NCI-H1436 (cell line): ENCODE measurements around the gene FUZ.

Source experiments
- DNase-seq: peaks from one replicate; lab custom pipeline; 2025; lab: John Stamatoyannopoulos, UW

The FUZ gene

GRCh38 chr19:49812997-49813861, at the start of gene FUZ:
FUZ (minus strand) TSS chr19:49813292; CDS start chr19:49813106, 186 bp downstream.
- DNase-seq = peak; percentile 99

- no peak for DNase-seq
Measured at GRCh38 chr19:49862391-49863253, 49.5 kb upstream of the FUZ start.

- no peak for DNase-seq
Measured at GRCh38 chr19:49861541-49862378, 48.7 kb upstream of the FUZ start.

GRCh38 chr19:49861107-49861506, 48.0 kb upstream of the FUZ start:
- DNase-seq = no peak

GRCh38 chr19:49860336-49861102, 47.4 kb upstream of the FUZ start:
- DNase-seq = no peak

GRCh38 chr19:49859682-49860335, 46.7 kb upstream of the FUZ start:
- DNase-seq = no peak

- DNase-seq = no peak
Measured at GRCh38 chr19:49858088-49858985, 45.2 kb upstream of the FUZ start.

- DNase-seq = no peak
Measured at GRCh38 chr19:49857838-49858087, 44.7 kb upstream of the FUZ start.

- DNase-seq = no peak
Measured at GRCh38 chr19:49857061-49857837, 44.2 kb upstream of the FUZ start.

- DNase-seq = no peak
Measured at GRCh38 chr19:49856574-49857021, 43.5 kb upstream of the FUZ start.

GRCh38 chr19:49855676-49856573, 42.8 kb upstream of the FUZ start:
- no peak for DNase-seq

GRCh38 chr19:49855277-49855675, 42.2 kb upstream of the FUZ start:
- DNase-seq = no peak

GRCh38 chr19:49854378-49855263, 41.5 kb upstream of the FUZ start:
- no peak for DNase-seq

GRCh38 chr19:49853852-49854377, 40.8 kb upstream of the FUZ start:
- no peak for DNase-seq

- DNase-seq = no peak
Measured at GRCh38 chr19:49852631-49853126, 39.6 kb upstream of the FUZ start.

GRCh38 chr19:49851456-49852259, 38.6 kb upstream of the FUZ start:
- DNase-seq = peak; percentile 66
